NCI-H1694 (cell line): ENCODE results near the gene DNAH9.
"Not testable (repeated sequence)": the region's sequence is repeated elsewhere in the genome, so short reads cannot be mapped to it uniquely, and the experiment has no call there.

Experiments
- DNase-seq: peaks from one replicate; lab custom pipeline; 2025; lab: John Stamatoyannopoulos, UW

Gene DNAH9

GRCh38 chr17:11921296-11921695, 323.0 kb downstream of the DNAH9 start:
- no peak for DNase-seq

DNA sequence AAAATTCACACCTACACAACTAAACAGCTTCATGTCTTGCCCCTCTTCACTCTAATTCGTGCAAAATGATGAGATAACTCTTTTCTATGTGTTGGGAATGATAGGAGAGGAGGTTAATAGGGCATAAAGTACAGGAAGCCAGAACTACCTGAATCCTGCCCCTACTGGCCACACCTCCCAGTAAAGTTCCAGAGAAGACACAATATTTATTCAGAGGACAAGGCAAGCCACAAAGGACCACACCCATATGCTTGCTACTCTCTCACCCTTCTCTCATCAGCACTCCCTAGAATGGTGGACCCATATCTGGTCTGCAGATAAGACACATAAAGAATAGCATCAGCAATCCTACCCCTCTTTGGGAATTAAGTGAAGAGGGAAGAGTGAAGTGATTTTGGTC, 324.4 kb downstream of the DNAH9 start:
- no peak for DNase-seq

DNA sequence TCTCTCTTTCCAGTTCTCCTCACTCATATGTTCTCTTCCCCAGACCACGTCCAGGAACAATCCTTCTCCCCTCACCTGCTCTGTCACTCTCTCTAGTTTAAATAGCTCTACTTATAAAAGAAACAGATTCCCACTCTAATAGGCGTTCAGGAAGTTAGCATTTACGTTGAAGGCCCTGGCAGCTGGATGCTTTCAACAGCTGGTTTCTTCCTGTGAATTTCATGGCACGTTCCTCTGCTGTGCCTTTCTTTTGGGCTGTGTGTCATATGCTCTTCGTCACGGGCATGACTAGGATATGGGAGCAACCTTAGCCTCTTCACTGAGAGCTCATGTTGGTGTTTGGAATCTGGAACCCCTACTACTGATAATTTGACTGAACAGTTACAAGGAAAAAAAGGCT, 325.8 kb downstream of the DNAH9 start:
- DNase-seq, result no peak

DNA sequence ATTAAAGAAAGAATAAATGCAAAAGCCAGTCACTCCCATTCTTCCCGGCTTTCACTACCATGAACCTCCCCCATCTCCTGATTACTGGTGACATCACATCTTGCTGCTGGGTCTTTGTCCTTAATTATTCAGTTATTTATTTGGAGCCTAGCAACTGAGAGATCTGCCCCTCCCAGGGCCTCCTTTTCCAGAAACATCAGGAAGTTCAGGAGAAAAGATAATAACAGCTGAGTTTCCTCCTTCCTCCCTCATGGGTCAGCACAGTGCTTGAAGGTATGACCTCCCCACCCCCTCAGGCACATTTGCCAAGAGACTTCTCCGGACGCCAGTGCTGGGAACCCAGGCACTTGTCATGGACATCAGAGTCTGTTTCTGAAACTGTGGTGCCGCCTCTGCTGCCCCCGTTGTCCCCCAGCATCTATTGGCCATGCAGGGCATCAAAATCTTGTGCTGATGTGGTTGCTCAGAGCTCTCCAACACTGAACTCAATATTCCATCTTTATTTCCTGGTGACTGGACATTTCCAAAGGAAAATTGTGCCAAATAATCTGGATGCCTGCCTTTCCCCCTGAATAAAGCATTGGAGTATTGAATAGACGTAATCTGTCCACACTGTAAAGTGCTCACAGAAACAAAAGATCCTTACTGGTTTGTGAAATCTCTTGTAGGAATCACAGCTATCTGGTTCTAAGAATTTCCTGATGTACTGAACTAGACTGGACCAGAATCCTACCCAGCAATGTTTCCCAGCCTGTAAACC, 327.2 kb downstream of the DNAH9 start:
- no peak for DNase-seq

- no peak for DNase-seq
Measured at GRCh38 chr17:11928436-11928835, 330.2 kb downstream of the DNAH9 start.

GRCh38 chr17:11932337-11932898, 334.1 kb downstream of the DNAH9 start:
- no peak for DNase-seq

GRCh38 chr17:11935734-11936406, 337.6 kb downstream of the DNAH9 start:
- DNase-seq, result peak; percentile 36

GRCh38 chr17:11940904-11941303, 342.6 kb downstream of the DNAH9 start:
- no peak for DNase-seq

DNA sequence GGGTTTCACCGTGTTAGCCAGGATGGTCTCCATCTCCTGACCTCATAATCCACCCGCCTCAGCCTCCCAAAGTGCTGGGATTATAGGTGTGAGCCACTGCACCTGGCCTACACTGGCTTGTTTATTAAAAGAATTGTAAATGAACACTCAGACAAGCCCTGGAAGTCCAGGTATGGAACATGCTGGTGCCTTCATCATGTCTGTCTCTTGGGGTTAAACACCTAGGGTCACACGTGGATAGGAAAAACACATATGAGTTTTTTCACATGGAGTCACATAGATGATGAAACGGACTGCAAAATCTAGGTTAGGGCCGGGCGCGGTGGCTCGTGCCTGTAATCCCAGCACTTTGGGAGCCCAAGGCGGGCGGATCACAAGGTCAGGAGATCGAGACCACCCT, 344.8 kb downstream of the DNAH9 start:
- DNase-seq, result not testable (repeated sequence)

DNA sequence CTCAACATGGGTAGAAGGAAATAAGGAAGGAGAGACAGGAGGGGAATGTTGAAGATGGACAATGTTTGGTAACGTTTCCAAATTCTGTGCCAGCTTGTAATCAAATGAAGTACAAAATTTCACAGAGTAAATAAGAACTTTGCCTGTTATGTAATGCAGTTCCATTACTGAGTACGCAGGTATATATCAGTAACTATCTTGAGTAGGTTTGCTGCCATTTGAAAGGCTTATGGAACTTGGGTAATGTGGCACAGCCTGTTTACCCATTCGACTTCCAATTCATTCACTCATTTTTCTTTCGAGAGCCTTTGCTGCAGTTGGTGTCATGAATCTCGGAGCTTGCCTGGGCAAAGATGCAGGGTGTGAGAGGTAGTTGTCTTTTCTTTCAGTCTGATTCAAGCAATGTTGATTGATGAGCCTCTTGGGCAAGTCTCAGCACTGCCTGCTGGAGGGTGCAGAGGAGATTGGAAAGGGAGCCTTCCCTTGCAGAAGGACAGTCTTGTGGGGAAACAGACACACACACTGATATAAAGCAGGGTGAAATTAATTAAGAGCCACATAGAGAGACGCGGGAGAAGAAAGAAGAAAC, 345.6 kb downstream of the DNAH9 start:
- DNase-seq, result no peak

- no peak for DNase-seq
Measured at GRCh38 chr17:11944587-11944986, 346.3 kb downstream of the DNAH9 start.

DNA sequence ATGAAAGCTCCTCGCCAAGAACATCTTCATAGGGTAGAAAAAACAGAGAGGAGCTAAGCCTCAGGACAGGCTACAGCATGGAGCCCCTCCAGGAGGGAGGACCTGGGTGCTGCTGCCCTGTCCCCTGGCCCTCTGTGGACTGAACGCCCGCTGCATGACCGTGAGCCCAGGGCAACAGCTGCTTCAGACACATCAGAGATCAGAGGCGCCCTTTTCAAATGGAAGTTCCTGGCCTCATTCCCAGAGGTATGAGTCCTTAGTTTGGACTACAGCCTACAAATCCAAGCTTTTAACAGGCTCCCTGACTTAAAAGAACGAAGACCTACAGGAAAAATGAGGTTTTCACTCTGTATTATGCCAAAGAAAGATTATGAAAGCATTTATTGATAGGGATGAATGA, 350.5 kb downstream of the DNAH9 start:
- DNase-seq, result no peak

DNA sequence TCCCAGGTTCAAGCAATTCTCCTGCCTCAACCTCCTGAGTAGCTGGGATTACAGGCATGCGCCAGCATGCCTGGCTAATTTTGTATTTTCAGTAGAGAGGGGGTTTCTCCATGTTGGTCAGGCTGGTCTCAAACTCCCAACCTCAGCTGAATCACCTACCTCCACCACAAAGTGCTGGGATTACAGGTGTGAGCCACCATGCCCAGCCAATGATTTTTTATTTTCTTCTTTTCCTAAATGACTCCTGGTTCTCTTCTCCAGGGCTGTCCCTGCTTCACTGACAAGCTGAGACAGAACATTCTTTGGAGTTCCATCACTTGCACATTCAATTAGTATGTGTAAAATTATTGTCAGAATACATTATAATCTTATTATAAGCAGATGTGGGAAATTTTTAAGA, 351.3 kb downstream of the DNAH9 start:
- DNase-seq, result not testable (repeated sequence)

- no peak for DNase-seq
Measured at GRCh38 chr17:11950771-11951519, 352.7 kb downstream of the DNAH9 start.

GRCh38 chr17:11952610-11953009, 354.3 kb downstream of the DNAH9 start:
- no peak for DNase-seq

DNA sequence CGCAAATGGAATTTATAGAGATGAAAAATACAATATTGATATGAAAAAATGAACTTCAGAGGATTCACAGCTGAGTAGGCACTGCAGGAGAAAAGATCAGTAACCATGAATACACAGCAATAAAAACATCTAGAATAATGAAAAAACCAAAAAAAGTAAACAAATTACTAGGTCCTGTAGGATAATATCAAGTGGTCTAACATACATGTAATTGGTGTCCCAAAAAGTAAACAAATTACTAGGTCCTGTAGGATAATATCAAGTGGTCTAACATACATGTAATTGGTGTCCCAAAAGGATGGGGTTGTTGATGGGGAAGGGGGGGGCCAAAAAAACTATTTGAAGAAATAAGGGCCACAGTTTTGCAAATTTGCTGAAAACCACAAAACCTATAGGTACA, 355.7 kb downstream of the DNAH9 start:
- no peak for DNase-seq

DNA sequence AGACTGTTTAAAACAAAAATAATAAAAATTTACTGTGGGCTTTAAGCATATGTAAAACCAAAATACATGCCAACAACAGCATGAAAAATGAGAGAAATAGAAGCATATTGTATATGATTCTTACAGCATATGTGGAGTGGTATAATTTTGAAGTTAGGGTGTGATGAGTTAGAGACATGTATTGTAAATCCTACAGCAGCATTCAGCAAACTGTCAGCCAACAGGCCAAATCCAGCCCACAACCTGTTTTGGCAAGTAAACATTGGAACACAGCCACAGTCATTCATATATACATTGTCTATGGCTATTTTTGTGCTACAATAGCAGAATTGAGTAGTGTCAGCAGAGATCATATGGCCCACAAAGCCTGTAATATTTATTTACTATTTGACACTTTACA, 356.7 kb downstream of the DNAH9 start:
- no peak for DNase-seq

- DNase-seq, result no peak
Measured at GRCh38 chr17:11969565-11969964, 371.3 kb downstream of the DNAH9 start.

GRCh38 chr17:11972741-11973140, 374.5 kb downstream of the DNAH9 start:
- DNase-seq, result not testable (repeated sequence)

DNA sequence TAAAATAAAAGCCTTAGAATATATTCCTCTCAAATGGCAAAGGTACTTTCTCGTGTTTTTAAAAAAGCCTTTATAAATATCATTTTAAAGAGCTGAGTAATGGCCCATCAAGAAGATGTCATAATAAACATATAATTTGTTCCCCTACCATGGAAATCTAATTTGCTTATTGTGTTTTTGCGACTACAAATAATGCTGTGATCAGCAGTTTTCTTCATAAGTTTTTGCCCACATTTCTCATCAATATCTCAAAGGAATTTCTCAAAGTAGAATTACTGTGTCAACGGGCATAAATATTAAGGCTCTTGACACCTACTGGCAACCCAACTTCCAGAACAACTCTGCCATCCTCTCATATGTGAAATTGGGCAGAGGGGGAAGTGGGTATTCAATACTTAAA, 381.5 kb downstream of the DNAH9 start:
- DNase-seq, result no peak

DNA sequence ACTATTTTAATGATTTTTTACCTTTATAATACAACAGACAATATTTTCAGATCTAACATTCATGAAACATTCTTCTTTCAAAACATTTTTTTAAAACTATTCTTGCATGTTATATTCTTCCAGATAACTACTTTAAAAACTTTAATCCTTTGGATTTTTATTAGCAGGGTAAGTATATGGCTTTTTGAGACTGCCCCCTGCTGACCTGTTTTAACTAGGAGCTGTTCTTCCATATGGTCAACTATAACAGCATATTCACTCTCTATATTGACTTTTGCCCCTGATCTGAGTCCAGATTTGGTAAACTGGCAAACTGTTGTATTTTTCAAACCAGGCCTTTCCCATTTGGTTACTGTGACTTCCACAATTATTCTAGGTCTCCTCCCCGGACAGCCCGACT, 382.5 kb downstream of the DNAH9 start:
- no peak for DNase-seq

- no peak for DNase-seq
Measured at GRCh38 chr17:11981862-11982261, 383.6 kb downstream of the DNAH9 start.
